ENCODE measurements around the gene PRDM16. TPM values are rescaled to one million over a fixed set of nuclear protein-coding genes. Genes with fewer than 3 reads are reported as not detected.

Gene PRDM16
- total and polyA plus RNA-seq, 2 of the 13 experiments (the other 11 are each of a cell fraction or from before 2014, with no cell fraction given), result 0.15 to 0.81 TPM

GRCh38 chr1:3323021-3323795, 254.2 kb downstream of the PRDM16 start (continued):
- TF ChIP-seq BHLHE40 (IDR thresholded peaks at IDR 0.05; ENCODE audit: low read length), result no peak
- TF ChIP-seq, protein P1, sequence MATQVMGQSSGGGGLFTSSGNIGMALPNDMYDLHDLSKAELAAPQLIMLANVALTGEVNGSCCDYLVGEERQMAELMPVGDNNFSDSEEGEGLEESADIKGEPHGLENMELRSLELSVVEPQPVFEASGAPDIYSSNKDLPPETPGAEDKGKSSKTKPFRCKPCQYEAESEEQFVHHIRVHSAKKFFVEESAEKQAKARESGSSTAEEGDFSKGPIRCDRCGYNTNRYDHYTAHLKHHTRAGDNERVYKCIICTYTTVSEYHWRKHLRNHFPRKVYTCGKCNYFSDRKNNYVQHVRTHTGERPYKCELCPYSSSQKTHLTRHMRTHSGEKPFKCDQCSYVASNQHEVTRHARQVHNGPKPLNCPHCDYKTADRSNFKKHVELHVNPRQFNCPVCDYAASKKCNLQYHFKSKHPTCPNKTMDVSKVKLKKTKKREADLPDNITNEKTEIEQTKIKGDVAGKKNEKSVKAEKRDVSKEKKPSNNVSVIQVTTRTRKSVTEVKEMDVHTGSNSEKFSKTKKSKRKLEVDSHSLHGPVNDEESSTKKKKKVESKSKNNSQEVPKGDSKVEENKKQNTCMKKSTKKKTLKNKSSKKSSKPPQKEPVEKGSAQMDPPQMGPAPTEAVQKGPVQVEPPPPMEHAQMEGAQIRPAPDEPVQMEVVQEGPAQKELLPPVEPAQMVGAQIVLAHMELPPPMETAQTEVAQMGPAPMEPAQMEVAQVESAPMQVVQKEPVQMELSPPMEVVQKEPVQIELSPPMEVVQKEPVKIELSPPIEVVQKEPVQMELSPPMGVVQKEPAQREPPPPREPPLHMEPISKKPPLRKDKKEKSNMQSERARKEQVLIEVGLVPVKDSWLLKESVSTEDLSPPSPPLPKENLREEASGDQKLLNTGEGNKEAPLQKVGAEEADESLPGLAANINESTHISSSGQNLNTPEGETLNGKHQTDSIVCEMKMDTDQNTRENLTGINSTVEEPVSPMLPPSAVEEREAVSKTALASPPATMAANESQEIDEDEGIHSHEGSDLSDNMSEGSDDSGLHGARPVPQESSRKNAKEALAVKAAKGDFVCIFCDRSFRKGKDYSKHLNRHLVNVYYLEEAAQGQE (IDR thresholded peaks at IDR 0.05; ENCODE audit: borderline replicate concordance in 1 of 2, low read depth in 1 of 2, low read length in 2 of 2), result no peak
- TF ChIP-seq ETS1 (CRISPR knock-in tag; IDR thresholded peaks at IDR 0.05), result no peak; the same call in 1 of the 2 replicates
- no peak for TF ChIP-seq MIER3 (CRISPR knock-in tag; IDR thresholded peaks at IDR 0.05; ENCODE audit: borderline replicate concordance)
- TF ChIP-seq BORCS8-MEF2B (CRISPR knock-in tag; IDR thresholded peaks at IDR 0.05), result no peak; the same call in 1 of the 2 replicates
- TF ChIP-seq ZNF614 (CRISPR knock-in tag; IDR thresholded peaks at IDR 0.05; ENCODE audit: borderline replicate concordance), result no peak
- no peak; the same call in 1 of the 2 replicates for TF ChIP-seq RFX3 (CRISPR knock-in tag; IDR thresholded peaks at IDR 0.05)
- TF ChIP-seq TAF15 (IDR thresholded peaks at IDR 0.05; ENCODE audit: low read depth, low read length, poor library complexity, severe bottlenecking), result no peak
- TF ChIP-seq, protein P2, sequence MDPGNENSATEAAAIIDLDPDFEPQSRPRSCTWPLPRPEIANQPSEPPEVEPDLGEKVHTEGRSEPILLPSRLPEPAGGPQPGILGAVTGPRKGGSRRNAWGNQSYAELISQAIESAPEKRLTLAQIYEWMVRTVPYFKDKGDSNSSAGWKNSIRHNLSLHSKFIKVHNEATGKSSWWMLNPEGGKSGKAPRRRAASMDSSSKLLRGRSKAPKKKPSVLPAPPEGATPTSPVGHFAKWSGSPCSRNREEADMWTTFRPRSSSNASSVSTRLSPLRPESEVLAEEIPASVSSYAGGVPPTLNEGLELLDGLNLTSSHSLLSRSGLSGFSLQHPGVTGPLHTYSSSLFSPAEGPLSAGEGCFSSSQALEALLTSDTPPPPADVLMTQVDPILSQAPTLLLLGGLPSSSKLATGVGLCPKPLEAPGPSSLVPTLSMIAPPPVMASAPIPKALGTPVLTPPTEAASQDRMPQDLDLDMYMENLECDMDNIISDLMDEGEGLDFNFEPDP (CRISPR knock-in tag; conservative IDR thresholded peaks at IDR 0.05), result no peak
- no peak for TF ChIP-seq ZBTB44 (CRISPR knock-in tag; IDR thresholded peaks at IDR 0.05)
- TF ChIP-seq MEIS2 (CRISPR knock-in tag; IDR thresholded peaks at IDR 0.05), result peak; percentile 85; the same call in 1 of the 2 replicates
- TF ChIP-seq ZNF350 (CRISPR knock-in tag; IDR thresholded peaks at IDR 0.05; ENCODE audit: borderline replicate concordance, low read depth), result no peak; the same call in 1 of the 2 replicates
- TF ChIP-seq, protein P3, sequence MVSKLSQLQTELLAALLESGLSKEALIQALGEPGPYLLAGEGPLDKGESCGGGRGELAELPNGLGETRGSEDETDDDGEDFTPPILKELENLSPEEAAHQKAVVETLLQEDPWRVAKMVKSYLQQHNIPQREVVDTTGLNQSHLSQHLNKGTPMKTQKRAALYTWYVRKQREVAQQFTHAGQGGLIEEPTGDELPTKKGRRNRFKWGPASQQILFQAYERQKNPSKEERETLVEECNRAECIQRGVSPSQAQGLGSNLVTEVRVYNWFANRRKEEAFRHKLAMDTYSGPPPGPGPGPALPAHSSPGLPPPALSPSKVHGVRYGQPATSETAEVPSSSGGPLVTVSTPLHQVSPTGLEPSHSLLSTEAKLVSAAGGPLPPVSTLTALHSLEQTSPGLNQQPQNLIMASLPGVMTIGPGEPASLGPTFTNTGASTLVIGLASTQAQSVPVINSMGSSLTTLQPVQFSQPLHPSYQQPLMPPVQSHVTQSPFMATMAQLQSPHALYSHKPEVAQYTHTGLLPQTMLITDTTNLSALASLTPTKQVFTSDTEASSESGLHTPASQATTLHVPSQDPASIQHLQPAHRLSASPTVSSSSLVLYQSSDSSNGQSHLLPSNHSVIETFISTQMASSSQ (IDR thresholded peaks at IDR 0.05; ENCODE audit: low read depth), result no peak
- TF ChIP-seq, protein P3 (CRISPR knock-in tag; IDR thresholded peaks at IDR 0.05; ENCODE audit: borderline replicate concordance), result peak; percentile 60; the same call in 1 of the 2 replicates
- no peak for TF ChIP-seq NFRKB (IDR thresholded peaks at IDR 0.05)
- TF ChIP-seq HOXD1 (CRISPR knock-in tag; IDR thresholded peaks at IDR 0.05), result no peak
- TF ChIP-seq ZNF180 (CRISPR knock-in tag; IDR thresholded peaks at IDR 0.05; ENCODE audit: borderline replicate concordance, low read depth), result no peak
